Measurements from ENCODE around the gene RYR2. TPM values are rescaled to one million over a fixed set of nuclear protein-coding genes. Genes with fewer than 3 reads are reported as not detected.

RYR2 gene
- total and polyA plus RNA-seq, 2 of the 8 experiments (the other 6 are each of a cell fraction or from before 2014, with no cell fraction given) = 1.3 to 4.4 TPM

DNA sequence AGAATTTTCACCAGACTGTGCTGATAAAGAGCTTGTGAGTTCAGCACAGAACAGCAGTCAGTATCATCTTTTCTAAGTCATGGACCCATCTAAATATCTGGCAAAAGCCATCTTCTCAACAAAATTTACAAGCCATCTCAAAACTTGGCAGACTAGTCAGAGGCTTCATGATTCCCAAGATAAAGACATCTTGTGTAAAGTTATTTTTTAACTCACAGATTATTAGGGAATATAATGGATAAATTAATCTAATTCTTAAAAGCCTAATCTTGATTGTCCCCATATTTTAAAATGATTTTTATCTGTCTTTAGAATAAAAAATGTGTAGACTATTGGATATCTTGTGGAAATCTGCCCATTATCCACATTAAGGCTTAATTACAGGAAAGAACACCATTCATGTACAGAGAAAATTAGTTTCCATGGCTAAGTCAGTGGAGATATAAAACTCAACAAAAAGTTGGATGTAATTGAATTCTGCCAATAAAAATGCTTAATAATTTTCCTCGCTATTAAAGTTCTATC lies 688.9 kb downstream of the RYR2 start (continued):
- TF ChIP-seq, protein P1, sequence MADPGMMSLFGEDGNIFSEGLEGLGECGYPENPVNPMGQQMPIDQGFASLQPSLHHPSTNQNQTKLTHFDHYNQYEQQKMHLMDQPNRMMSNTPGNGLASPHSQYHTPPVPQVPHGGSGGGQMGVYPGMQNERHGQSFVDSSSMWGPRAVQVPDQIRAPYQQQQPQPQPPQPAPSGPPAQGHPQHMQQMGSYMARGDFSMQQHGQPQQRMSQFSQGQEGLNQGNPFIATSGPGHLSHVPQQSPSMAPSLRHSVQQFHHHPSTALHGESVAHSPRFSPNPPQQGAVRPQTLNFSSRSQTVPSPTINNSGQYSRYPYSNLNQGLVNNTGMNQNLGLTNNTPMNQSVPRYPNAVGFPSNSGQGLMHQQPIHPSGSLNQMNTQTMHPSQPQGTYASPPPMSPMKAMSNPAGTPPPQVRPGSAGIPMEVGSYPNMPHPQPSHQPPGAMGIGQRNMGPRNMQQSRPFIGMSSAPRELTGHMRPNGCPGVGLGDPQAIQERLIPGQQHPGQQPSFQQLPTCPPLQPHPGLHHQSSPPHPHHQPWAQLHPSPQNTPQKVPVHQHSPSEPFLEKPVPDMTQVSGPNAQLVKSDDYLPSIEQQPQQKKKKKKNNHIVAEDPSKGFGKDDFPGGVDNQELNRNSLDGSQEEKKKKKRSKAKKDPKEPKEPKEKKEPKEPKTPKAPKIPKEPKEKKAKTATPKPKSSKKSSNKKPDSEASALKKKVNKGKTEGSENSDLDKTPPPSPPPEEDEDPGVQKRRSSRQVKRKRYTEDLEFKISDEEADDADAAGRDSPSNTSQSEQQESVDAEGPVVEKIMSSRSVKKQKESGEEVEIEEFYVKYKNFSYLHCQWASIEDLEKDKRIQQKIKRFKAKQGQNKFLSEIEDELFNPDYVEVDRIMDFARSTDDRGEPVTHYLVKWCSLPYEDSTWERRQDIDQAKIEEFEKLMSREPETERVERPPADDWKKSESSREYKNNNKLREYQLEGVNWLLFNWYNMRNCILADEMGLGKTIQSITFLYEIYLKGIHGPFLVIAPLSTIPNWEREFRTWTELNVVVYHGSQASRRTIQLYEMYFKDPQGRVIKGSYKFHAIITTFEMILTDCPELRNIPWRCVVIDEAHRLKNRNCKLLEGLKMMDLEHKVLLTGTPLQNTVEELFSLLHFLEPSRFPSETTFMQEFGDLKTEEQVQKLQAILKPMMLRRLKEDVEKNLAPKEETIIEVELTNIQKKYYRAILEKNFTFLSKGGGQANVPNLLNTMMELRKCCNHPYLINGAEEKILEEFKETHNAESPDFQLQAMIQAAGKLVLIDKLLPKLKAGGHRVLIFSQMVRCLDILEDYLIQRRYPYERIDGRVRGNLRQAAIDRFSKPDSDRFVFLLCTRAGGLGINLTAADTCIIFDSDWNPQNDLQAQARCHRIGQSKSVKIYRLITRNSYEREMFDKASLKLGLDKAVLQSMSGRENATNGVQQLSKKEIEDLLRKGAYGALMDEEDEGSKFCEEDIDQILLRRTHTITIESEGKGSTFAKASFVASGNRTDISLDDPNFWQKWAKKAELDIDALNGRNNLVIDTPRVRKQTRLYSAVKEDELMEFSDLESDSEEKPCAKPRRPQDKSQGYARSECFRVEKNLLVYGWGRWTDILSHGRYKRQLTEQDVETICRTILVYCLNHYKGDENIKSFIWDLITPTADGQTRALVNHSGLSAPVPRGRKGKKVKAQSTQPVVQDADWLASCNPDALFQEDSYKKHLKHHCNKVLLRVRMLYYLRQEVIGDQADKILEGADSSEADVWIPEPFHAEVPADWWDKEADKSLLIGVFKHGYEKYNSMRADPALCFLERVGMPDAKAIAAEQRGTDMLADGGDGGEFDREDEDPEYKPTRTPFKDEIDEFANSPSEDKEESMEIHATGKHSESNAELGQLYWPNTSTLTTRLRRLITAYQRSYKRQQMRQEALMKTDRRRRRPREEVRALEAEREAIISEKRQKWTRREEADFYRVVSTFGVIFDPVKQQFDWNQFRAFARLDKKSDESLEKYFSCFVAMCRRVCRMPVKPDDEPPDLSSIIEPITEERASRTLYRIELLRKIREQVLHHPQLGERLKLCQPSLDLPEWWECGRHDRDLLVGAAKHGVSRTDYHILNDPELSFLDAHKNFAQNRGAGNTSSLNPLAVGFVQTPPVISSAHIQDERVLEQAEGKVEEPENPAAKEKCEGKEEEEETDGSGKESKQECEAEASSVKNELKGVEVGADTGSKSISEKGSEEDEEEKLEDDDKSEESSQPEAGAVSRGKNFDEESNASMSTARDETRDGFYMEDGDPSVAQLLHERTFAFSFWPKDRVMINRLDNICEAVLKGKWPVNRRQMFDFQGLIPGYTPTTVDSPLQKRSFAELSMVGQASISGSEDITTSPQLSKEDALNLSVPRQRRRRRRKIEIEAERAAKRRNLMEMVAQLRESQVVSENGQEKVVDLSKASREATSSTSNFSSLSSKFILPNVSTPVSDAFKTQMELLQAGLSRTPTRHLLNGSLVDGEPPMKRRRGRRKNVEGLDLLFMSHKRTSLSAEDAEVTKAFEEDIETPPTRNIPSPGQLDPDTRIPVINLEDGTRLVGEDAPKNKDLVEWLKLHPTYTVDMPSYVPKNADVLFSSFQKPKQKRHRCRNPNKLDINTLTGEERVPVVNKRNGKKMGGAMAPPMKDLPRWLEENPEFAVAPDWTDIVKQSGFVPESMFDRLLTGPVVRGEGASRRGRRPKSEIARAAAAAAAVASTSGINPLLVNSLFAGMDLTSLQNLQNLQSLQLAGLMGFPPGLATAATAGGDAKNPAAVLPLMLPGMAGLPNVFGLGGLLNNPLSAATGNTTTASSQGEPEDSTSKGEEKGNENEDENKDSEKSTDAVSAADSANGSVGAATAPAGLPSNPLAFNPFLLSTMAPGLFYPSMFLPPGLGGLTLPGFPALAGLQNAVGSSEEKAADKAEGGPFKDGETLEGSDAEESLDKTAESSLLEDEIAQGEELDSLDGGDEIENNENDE (IDR thresholded peaks at IDR 0.05; ENCODE audit: insufficient replicate concordance, low read length) = no peak
- TF ChIP-seq BACH1 (IDR thresholded peaks at IDR 0.05; ENCODE audit: low read length) (no peak), RBBP5 (IDR thresholded peaks at IDR 0.05; ENCODE audit: borderline replicate concordance, low read depth, low read length) (no peak), CHD2 (IDR thresholded peaks at IDR 0.05; ENCODE audit: low read length) (no peak), SUZ12 (IDR thresholded peaks at IDR 0.05; ENCODE audit: low read length) (no peak), RAD21 (IDR thresholded peaks at IDR 0.05 in 1 of 2, conservative IDR thresholded peaks at IDR 0.05 in 1 of 2; ENCODE audit: low read depth in 2 of 2, low read length in 2 of 2) (no peak)
